IPS-18c (cell line): ENCODE measurements around the gene LEO1.
"Not testable (repeated sequence)": the region's sequence is repeated elsewhere in the genome, so short reads cannot be mapped to it uniquely, and the experiment has no call there.

Experiments used
- H3K4me3 ChIP-seq: 2 replicates; pipeline ENCODE4 v1.7.0; 2013; ENCODE audit warnings: low read depth, mild to moderate bottlenecking, low read length, moderate library complexity; ENCODE audit not compliant: insufficient read depth
- H3K9me3 ChIP-seq: one replicate; pipeline ENCODE4 v1.6.1; 2013; ENCODE audit warnings: mild to moderate bottlenecking, low read length, moderate library complexity; ENCODE audit not compliant: control insufficient read depth, insufficient read depth

Gene LEO1

DNA sequence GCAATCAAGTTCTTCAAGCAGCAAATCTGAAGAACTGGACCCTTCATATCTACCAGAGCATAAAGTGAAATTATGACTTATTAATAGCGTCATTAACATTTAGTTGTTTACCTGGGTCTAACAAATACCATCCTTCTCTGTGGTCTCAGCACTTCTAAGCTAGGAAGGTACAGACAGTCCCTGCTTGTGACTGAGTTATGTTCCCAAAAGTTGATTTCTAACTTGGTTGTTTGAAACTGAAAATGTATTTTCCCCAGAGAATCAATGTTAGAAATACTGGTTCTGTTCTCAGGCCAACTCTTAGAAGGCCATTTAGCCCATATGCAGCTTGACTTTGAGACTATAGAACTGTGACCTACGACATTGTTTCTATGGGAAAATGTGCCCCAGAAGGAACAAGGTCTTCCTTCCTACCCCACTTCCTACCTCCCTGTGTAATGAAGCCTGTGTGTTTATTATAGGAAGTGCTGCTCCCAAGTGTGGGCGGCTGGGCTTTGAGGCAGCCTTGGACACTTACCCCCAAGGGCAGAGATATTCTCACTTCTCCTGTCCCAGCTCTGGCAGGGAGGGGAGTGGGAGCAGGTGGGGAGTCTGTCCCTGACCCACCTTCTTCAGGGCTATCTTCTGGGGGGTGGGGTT, 35.2 kb upstream of the LEO1 start:
- H3K9me3 ChIP-seq, result no peaks in the 10 kb centered on the region
- no peak overlapping the region for H3K4me3 ChIP-seq

DNA sequence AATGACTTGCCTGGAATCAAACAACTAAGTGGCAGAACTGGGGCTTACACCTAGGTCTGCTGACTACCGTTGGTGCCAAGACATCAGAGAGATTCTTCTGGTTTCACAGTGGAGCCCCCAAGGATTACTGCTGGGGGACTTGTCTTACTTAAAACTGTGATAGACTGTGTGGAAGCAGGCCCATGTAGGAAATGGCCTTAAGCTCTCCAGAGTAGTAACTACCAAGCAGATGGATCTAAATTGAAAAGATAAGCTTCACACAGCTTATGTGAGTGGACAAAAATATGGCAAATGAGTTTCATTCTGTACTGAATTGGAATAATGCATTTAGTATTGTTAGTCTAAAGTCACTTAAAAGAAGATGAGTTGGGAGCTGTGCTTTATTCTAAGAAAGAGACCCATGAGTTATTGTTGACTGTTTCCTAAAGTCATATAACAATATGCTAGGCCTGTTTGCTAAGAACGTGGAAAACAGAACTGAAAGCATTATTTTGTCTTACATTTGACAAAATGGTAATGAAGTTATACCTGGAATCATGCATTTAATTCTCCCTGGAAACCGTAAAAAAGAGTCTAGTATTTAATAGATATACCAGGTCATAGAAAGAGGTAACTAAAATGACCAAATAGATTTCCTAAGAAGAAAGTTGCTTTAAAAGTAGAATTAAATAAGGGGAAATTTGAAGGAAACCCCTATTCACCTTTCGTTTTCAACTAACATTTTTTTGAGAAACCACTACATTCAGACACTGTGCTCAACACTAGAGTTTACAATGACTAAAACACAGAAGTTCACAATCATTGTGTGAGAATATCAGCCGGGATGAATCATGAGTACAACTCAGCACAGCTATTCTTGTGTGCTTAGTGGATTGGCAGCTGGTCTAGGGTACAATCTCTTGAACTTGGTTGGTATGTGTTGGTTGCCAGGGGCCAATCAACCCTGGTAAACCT, 34.4 kb upstream of the LEO1 start:
- H3K4me3 ChIP-seq, result no peak overlapping the region
- H3K9me3 ChIP-seq, result no peaks in the 10 kb centered on the region

GRCh38 chr15:52004806-52005205, 33.2 kb upstream of the LEO1 start:
- Histone ChIP-seq H3K9me3 (no peaks in the 10 kb centered on the region), H3K4me3 (no peak overlapping the region)

DNA sequence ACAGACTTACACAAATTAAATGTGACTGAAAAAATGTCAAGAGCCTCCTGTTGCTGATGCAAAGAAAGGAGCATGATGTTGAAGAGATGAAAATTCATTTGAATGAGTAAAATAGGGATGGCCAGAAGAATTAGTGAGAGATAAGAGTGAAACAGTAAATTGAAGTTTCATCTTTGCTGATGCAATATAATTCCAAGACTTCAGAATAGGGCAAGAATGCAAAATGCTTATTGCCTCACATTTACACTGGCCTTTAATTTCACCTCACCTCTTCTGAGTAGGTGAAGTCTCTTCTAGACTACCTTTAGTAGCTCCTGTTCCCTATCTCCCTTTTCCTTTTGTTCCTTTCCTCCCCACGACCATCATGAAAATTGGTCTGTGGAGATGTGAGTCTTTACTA, 32.1 kb upstream of the LEO1 start:
- H3K4me3 ChIP-seq, result no peak overlapping the region
- H3K9me3 ChIP-seq, result no peaks in the 10 kb centered on the region

DNA sequence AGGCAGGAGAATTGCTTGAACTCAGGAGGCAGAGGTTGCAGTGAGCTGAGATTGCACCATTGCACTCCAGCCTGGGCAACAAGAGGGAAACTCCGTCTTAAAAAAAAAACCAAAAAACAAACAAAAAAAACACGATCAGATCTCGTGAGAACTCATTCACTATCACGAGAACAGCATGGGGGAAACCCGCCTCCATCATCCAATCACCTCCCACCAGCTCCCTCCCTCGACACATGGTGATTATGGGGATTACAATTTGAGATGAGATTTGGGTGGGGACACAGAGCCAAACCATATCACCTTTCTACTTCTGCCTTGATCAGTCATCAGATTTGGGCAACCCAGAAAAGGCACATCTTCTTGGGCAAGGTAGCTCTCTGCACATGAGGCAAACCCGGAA, 31.5 kb upstream of the LEO1 start:
- H3K4me3 ChIP-seq, H3K9me3 ChIP-seq: not testable (repeated sequence)

GRCh38 chr15:52002351-52002750, 30.8 kb upstream of the LEO1 start:
- Histone ChIP-seq H3K4me3 (no peak overlapping the region), H3K9me3 (no peaks in the 10 kb centered on the region)

DNA sequence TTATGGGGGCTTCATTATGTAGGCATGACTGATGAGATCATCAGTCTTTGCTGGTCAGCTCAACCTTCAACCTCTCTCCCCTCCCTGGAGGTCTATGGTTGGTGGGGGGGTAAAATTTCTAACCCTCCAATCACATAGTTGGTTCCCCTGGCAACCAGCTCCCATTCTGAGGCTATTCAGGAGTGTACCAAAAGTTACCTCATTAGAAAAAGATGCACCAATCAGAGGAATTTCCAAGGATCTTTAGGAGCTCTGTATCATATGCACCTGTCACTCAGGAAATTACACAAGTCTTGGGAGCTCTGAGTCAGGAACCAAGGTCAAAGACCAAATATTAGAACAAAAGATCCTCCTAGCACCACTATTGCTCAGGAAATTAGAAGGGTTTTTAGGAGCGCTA, 21.4 kb upstream of the LEO1 start:
- Histone ChIP-seq H3K4me3 (no peak overlapping the region), H3K9me3 (no peaks in the 10 kb centered on the region)

GRCh38 chr15:51991141-51991540, 19.6 kb upstream of the LEO1 start:
- Histone ChIP-seq H3K4me3 (no peak overlapping the region), H3K9me3 (no peaks in the 10 kb centered on the region)

GRCh38 chr15:51982770-51983103, 11.2 kb upstream of the LEO1 start:
- Histone ChIP-seq H3K4me3 (no peak overlapping the region), H3K9me3 (no peaks in the 10 kb centered on the region)

GRCh38 chr15:51982013-51982769, 10.6 kb upstream of the LEO1 start:
- Histone ChIP-seq H3K9me3 (no peaks in the 10 kb centered on the region), H3K4me3 (no peak overlapping the region)

DNA sequence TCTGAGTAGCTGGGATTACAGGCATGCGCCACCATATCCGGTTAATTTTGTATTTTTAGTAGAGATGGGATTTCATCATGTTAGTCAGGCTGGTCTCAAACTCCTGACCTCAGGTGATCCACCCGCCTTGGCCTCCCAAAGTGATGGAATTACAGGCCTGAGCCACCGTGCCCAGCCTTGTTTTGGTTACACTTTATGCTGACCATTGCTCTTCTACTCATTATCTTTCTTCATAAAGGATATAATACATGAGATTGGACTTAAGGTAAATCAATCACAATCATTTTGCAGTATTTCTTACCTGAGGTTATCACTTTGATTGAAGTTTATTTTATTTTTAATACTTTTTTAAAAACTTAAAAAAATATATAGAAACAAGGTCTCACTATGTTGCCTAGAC, 2.2 kb upstream of the LEO1 start:
- no peaks in the 10 kb centered on the region for H3K9me3 ChIP-seq
- H3K4me3 ChIP-seq, result no peak overlapping the region

- H3K9me3 ChIP-seq, result no peaks in the 10 kb centered on the region
- H3K4me3 ChIP-seq, result no peak overlapping the region
These were observed 1.6 kb upstream of the LEO1 start for GRCh38 chr15:51973220-51973619.

DNA sequence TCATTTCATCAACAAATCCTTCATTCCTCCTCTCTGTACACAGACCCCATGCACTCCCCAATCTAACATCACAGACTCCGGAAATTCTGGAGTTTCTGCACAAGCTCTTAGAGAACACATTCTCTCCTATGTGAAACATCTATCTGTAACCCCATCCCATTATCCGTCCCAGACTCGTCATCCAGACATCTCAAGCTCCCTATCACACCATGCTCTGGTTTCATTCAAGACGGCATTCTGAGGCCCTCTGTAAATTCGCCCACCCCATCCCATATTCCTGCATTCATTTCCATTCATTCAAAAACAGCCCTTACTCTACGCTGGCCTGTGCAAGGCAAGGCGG, 575 bp downstream of the LEO1 start:
- no peaks in the 10 kb centered on the region for H3K9me3 ChIP-seq

DNA sequence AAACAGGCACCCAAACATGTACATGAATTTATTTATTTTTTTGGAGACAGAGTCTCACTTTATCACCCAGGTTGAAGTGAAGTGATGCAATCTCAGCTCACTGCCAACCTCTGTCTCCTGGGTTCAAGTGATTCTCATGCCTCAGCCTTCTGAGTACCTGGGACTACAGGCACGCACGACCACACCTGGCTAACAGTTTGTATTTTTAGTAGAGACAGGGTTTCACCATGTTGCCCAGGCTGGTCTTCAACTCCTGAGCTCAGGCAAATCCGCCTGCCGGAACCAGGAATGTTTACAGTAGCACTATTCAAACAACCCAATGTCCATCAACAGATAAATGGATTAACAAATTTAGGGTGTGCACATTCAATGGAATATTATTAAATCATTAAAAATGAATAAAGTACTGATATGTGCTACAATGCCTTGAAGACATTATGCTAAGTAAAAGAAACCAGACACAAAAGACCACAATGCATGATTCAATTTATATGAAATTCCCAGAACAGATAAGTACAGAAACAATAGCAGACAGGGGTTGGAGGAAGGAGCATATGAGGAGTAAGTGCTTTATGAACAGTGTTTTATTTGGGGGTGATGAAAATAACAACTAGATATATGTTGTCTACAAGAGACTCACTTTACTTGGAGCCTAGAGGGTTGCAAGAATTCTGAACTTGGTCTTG, 1.3 kb downstream of the LEO1 start:
- Histone ChIP-seq H3K4me3 (peak overlapping the region; percentile 100; the same call in 1 of the 2 replicates), H3K9me3 (no peaks in the 10 kb centered on the region)

More for the DNA sequence above, 575 bp downstream of the LEO1 start:
- H3K4me3 ChIP-seq, result peak overlapping the region; percentile 100

DNA sequence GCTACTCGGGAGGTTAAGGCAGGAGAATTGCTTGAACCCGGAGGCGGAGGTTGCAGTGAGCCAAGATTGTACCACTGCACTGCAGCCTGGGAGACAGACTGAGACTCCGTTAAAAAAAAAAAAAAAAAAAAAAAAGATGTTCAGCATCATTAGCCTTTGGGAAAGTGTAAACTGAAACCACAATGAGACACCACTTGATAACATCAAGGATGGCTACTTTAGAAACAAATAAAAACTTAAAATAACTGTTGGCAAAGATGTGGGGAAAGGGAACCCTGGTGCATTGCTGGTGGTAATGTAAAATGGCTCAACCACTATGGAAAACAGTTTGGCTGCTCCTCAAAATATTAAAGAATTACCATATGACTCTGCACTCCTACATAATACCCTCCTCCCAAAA, 1.9 kb downstream of the LEO1 start:
- Histone ChIP-seq H3K4me3 (no peak overlapping the region), H3K9me3 (no peaks in the 10 kb centered on the region)

DNA sequence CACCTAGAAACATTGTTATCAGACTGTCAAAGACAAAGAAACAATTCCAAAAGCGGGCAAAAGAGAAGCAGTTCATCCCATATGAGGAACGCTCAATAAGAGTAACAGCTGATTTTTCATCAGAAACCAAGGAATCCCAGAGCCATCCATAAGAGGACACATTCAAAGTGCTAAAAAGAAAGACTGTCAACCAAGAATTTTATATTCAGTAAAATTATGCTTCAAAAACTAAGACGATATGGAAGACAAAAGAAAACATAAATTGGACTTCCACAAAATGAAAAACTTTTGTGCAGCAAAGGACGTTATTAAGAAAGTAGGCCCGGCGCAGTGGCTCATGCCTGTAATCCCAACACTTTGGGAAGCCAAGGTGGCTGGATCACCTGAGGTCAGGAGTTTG, 4.0 kb downstream of the LEO1 start:
- no peaks in the 10 kb centered on the region for H3K9me3 ChIP-seq
- H3K4me3 ChIP-seq, result no peak overlapping the region

- no peaks in the 10 kb centered on the region for H3K9me3 ChIP-seq
- no peak overlapping the region for H3K4me3 ChIP-seq
These were observed 5.4 kb downstream of the LEO1 start for GRCh38 chr15:51966192-51966591.
